ENCODE data around the gene PRUNE2.

DNA sequence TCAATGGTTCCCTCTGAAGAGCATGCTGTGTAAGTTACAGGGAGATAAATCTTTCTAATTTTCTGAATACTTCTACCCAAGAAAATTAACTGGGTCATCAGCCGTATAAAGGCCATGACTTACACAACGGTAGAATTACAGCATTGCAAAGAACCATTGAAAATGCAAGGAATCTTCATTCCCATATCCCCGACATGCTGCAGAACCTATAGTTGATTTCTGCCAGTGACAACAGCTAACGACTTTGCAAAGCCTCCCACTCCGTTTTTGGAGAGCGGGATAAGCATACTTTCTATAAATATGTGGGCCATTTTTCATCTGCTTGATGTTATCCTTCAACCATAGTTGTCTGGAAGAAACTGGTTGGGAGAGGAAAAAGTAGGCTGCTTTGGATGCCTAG is 85.5 kb downstream of the PRUNE2 start:
- TF ChIP-seq, protein P1, sequence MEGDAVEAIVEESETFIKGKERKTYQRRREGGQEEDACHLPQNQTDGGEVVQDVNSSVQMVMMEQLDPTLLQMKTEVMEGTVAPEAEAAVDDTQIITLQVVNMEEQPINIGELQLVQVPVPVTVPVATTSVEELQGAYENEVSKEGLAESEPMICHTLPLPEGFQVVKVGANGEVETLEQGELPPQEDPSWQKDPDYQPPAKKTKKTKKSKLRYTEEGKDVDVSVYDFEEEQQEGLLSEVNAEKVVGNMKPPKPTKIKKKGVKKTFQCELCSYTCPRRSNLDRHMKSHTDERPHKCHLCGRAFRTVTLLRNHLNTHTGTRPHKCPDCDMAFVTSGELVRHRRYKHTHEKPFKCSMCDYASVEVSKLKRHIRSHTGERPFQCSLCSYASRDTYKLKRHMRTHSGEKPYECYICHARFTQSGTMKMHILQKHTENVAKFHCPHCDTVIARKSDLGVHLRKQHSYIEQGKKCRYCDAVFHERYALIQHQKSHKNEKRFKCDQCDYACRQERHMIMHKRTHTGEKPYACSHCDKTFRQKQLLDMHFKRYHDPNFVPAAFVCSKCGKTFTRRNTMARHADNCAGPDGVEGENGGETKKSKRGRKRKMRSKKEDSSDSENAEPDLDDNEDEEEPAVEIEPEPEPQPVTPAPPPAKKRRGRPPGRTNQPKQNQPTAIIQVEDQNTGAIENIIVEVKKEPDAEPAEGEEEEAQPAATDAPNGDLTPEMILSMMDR (IDR thresholded peaks at IDR 0.05), result no peak
- TF ChIP-seq POLR2AphosphoS5 (IDR thresholded peaks at IDR 0.05) (no peak), POLR2A (IDR thresholded peaks at IDR 0.05; ENCODE audit: low read depth) (no peak), EP300 (IDR thresholded peaks at IDR 0.05) (no peak)
